HepG2 (cell line): ENCODE measurements around the gene STK36. TPM values are rescaled to one million over a fixed set of nuclear protein-coding genes. Genes with fewer than 3 reads are reported as not detected.

Experiments used
- CSRNP1 ChIP-seq: sonication (generic); formaldehyde crosslinking; IDR thresholded peaks from 2 replicates; pipeline ENCODE4 v1.8.1; 2023; ENCODE audit warnings: mild to moderate bottlenecking, missing genetic modification reagents
- PAXIP1 ChIP-seq: sonication (generic); formaldehyde crosslinking; conservative IDR thresholded peaks from 2 replicates; pipeline ENCODE4 v1.4.0; 2020; ENCODE audit warnings: mild to moderate bottlenecking, missing genetic modification reagents, moderate library complexity
- TAF1 ChIP-seq: sonication (generic); formaldehyde crosslinking; IDR thresholded peaks from 2 replicates; pipeline ENCODE4 v1.4.0; 2020; ENCODE audit warnings: missing genetic modification reagents
- TBP ChIP-seq: sonication (generic); formaldehyde crosslinking; IDR thresholded peaks from 2 replicates; pipeline ENCODE4 v1.5.0; 2020; ENCODE audit warnings: missing genetic modification reagents
- U2AF1 ChIP-seq: fragments of 200-400 bp; formaldehyde crosslinking; optimal IDR thresholded peaks from 2 replicates; pipeline ENCODE3; 2017; ENCODE audit warnings: mild to moderate bottlenecking, low read depth, low read length
- YY1 ChIP-seq: IDR thresholded peaks from 2 replicates; pipeline ENCODE4 v1.6.1; 2011; ENCODE audit warnings: low read length, low read depth, moderate library complexity, mild to moderate bottlenecking; ENCODE audit not compliant: insufficient read depth, insufficient replicate concordance
- ZNF10 ChIP-seq: sonication (generic); formaldehyde crosslinking; IDR thresholded peaks from 2 replicates; pipeline ENCODE4 v1.4.0; 2020; ENCODE audit warnings: mild to moderate bottlenecking, low read depth, missing genetic modification reagents, borderline replicate concordance
- ZNF101 ChIP-seq: sonication (generic); formaldehyde crosslinking; IDR thresholded peaks from 2 replicates; pipeline ENCODE4 v1.4.0; 2020; ENCODE audit warnings: mild to moderate bottlenecking, low read depth, missing genetic modification reagents, borderline replicate concordance
- ZNF556 ChIP-seq: sonication (generic); formaldehyde crosslinking; IDR thresholded peaks from 2 replicates; pipeline ENCODE4 v1.4.0; 2020; ENCODE audit warnings: mild to moderate bottlenecking, missing genetic modification reagents, borderline replicate concordance
- ZNF691 ChIP-seq: sonication (generic); formaldehyde crosslinking; IDR thresholded peaks from 2 replicates; pipeline ENCODE4 v1.4.0; 2020; ENCODE audit warnings: missing genetic modification reagents, low read depth, mild to moderate bottlenecking, borderline replicate concordance
- polyA plus RNA-seq, 8 experiments: library from polyadenylated mRNA; depleted of rRNA in 3 of 8; stranded (reverse) in 7 of 8; unstranded in 1 of 8; fragments of >200 nt; fragmentation: Illumina TruSeq in 4 of 8; extraction: Trizol in 4 of 8; gene quantifications; 2 replicates each; pipeline versions ENCODE4 v1.2.1 to v1.2.3, GENCODE V29; 2011 to 2016; ENCODE audit warnings: low read depth in 4 of 8, missing spikeins in 1 of 8, mixed read lengths in 1 of 8; ENCODE audit not compliant: insufficient read depth in 1 of 8
- total RNA-seq, 5 experiments: library from RNA; depleted of rRNA; stranded (reverse); fragments of >200 nt; fragmentation: Illumina TruSeq; extraction: Trizol; gene quantifications; 2 replicates each; pipeline ENCODE4 v1.2.3, GENCODE V29; 2016; ENCODE audit warnings: low read depth in 1 of 5
- TF ChIP-seq, protein P1 (sequence below): sonication (generic); formaldehyde crosslinking; IDR thresholded peaks from 2 replicates; pipeline ENCODE4 v1.4.0; 2020; ENCODE audit warnings: missing genetic modification reagents
- TF ChIP-seq, protein P2 (sequence below): sonication (generic); formaldehyde crosslinking; IDR thresholded peaks from 2 replicates; pipeline ENCODE4 v1.4.0; 2020; ENCODE audit warnings: missing genetic modification reagents
- TF ChIP-seq, protein P3 (sequence below): sonication (generic); formaldehyde crosslinking; IDR thresholded peaks from 2 replicates; pipeline ENCODE4 v1.9.0; 2021; ENCODE audit warnings: missing genetic modification reagents, borderline replicate concordance

STK36 gene
- total and polyA plus RNA-seq, 2 of the 13 experiments (the other 11 are each of a cell fraction or from before 2014, with no cell fraction given) = 45.9 to 83.5 TPM

GRCh38 chr2:218659258-218659987 lies 12.5 kb upstream of the STK36 start, which contains the start of the genes BCS1L and ZNF142 (continued):
- TF ChIP-seq, protein P1, sequence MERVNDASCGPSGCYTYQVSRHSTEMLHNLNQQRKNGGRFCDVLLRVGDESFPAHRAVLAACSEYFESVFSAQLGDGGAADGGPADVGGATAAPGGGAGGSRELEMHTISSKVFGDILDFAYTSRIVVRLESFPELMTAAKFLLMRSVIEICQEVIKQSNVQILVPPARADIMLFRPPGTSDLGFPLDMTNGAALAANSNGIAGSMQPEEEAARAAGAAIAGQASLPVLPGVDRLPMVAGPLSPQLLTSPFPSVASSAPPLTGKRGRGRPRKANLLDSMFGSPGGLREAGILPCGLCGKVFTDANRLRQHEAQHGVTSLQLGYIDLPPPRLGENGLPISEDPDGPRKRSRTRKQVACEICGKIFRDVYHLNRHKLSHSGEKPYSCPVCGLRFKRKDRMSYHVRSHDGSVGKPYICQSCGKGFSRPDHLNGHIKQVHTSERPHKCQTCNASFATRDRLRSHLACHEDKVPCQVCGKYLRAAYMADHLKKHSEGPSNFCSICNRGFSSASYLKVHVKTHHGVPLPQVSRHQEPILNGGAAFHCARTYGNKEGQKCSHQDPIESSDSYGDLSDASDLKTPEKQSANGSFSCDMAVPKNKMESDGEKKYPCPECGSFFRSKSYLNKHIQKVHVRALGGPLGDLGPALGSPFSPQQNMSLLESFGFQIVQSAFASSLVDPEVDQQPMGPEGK (CRISPR knock-in tag) = peak; percentile 57
- TF ChIP-seq, protein P2, sequence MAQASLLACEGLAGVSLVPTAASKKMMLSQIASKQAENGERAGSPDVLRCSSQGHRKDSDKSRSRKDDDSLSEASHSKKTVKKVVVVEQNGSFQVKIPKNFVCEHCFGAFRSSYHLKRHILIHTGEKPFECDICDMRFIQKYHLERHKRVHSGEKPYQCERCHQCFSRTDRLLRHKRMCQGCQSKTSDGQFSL (CRISPR knock-in tag) = peak; percentile 74
- TF ChIP-seq U2AF1 = peak; percentile 77
- no peak for TF ChIP-seq TBP
- TF ChIP-seq, protein P3, sequence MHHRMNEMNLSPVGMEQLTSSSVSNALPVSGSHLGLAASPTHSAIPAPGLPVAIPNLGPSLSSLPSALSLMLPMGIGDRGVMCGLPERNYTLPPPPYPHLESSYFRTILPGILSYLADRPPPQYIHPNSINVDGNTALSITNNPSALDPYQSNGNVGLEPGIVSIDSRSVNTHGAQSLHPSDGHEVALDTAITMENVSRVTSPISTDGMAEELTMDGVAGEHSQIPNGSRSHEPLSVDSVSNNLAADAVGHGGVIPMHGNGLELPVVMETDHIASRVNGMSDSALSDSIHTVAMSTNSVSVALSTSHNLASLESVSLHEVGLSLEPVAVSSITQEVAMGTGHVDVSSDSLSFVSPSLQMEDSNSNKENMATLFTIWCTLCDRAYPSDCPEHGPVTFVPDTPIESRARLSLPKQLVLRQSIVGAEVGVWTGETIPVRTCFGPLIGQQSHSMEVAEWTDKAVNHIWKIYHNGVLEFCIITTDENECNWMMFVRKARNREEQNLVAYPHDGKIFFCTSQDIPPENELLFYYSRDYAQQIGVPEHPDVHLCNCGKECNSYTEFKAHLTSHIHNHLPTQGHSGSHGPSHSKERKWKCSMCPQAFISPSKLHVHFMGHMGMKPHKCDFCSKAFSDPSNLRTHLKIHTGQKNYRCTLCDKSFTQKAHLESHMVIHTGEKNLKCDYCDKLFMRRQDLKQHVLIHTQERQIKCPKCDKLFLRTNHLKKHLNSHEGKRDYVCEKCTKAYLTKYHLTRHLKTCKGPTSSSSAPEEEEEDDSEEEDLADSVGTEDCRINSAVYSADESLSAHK = no peak
- TF ChIP-seq YY1 = peak; percentile 72
- TF ChIP-seq CSRNP1 (CRISPR knock-in tag) = peak; percentile 55; the same call in 1 of the 2 replicates
- peak; percentile 89; the same call in 1 of the 2 replicates for TF ChIP-seq ZNF691
- no peak for TF ChIP-seq ZNF10 (CRISPR knock-in tag)
- TF ChIP-seq TAF1 = peak; percentile 65; the same call in 1 of the 2 replicates
- TF ChIP-seq ZNF101 (CRISPR knock-in tag) = 0 out of 2 replicates have a peak, but pooled peaks have one; percentile 32
- TF ChIP-seq PAXIP1 = peak; percentile 68
- TF ChIP-seq ZNF556 (CRISPR knock-in tag) = peak; percentile 81
